Stimulated activated CD4-positive, alpha-beta T cell treated with anti-CD3 and anti-CD28 coated beads, Interleukin-15, amount 100 ng/mL, for 1 hour (primary cell): ENCODE data around the gene TPSG1.
"Not testable (repeated sequence)": the region's sequence is repeated elsewhere in the genome, so short reads cannot be mapped to it uniquely, and the experiment has no call there.

Experiments
- DNase-seq, 2 donors: peaks; one replicate each; pipeline ENCODE4 v3.0.0-alpha.2; 2020; ENCODE audit warnings: low read depth in 1 of 2, low spot score in 1 of 2

The TPSG1 gene

GRCh38 chr16:1216681-1217400 lies 8.2 kb downstream of the TPSG1 start:
- DNase-seq, result no peak

GRCh38 chr16:1216296-1216619 lies 8.8 kb downstream of the TPSG1 start:
- DNase-seq, result no peak

GRCh38 chr16:1215574-1216295 lies 9.3 kb downstream of the TPSG1 start:
- no peak for DNase-seq

- no peak for DNase-seq
Observed at GRCh38 chr16:1214719-1215118, 10.3 kb downstream of the TPSG1 start.

- DNase-seq, result no peak
Observed at GRCh38 chr16:1213796-1214372, 11.2 kb downstream of the TPSG1 start.

- no peak for DNase-seq
Observed at GRCh38 chr16:1213231-1213630, 11.8 kb downstream of the TPSG1 start.

- DNase-seq, result no peak
Observed at GRCh38 chr16:1212616-1213194, 12.4 kb downstream of the TPSG1 start.

- no peak for DNase-seq
Observed at GRCh38 chr16:1211451-1212268, 13.4 kb downstream of the TPSG1 start.

- DNase-seq, result no peak
Observed at GRCh38 chr16:1210461-1210860, 14.6 kb downstream of the TPSG1 start.

GRCh38 chr16:1209081-1209480 lies 16.0 kb downstream of the TPSG1 start:
- DNase-seq, result no peak

GRCh38 chr16:1208239-1208830 lies 16.7 kb downstream of the TPSG1 start:
- no peak for DNase-seq

GRCh38 chr16:1206786-1207185 lies 18.3 kb downstream of the TPSG1 start:
- DNase-seq, result no peak

- no peak for DNase-seq
Observed at GRCh38 chr16:1206326-1206725, 18.7 kb downstream of the TPSG1 start.

GRCh38 chr16:1204933-1205332 lies 20.1 kb downstream of the TPSG1 start:
- DNase-seq, result no peak

- no peak for DNase-seq
Observed at GRCh38 chr16:1202274-1202673, 22.8 kb downstream of the TPSG1 start.

GRCh38 chr16:1201444-1201843 lies 23.6 kb downstream of the TPSG1 start:
- no peak for DNase-seq

GRCh38 chr16:1200014-1200627 lies 24.9 kb downstream of the TPSG1 start:
- no peak for DNase-seq

- no peak for DNase-seq
Observed at GRCh38 chr16:1199347-1200013, 25.6 kb downstream of the TPSG1 start.

- DNase-seq, result not testable (repeated sequence)
Observed at GRCh38 chr16:1198671-1199346, 26.3 kb downstream of the TPSG1 start.
